AG09319 (cell line): ENCODE data around the gene FBXO44.

Experiments used
- DNase-seq: peaks from one replicate; pipeline ENCODE4 v3.0.0-alpha.2; 2010; ENCODE audit warnings: low read depth; ENCODE audit errors: extremely low read depth
- CTCF ChIP-seq: IDR thresholded peaks from 2 replicates; pipeline ENCODE4 v1.5.1; 2011; ENCODE audit warnings: low read depth, mild to moderate bottlenecking, inconsistent platforms, low read length, moderate library complexity

FBXO44 gene

GRCh38 chr1:11640944-11641343 lies 13.7 kb upstream of the FBXO44 start:
- no peak for TF ChIP-seq CTCF
- DNase-seq, result no peak

GRCh38 chr1:11641776-11642305 lies 12.8 kb upstream of the FBXO44 start:
- no peak for DNase-seq
- no peak for TF ChIP-seq CTCF

GRCh38 chr1:11642418-11643017 lies 12.2 kb upstream of the FBXO44 start:
- TF ChIP-seq CTCF, result peak; percentile 97
- DNase-seq, result peak; percentile 15

- no peak for DNase-seq
- TF ChIP-seq CTCF, result no peak
Measured at GRCh38 chr1:11643782-11644181, 10.9 kb upstream of the FBXO44 start.

- no peak for TF ChIP-seq CTCF
- DNase-seq, result no peak
Measured at GRCh38 chr1:11645270-11645669, 9.4 kb upstream of the FBXO44 start.

- peak; percentile 86 for TF ChIP-seq CTCF
- DNase-seq, result peak; percentile 32
Measured at GRCh38 chr1:11645670-11646265, 8.9 kb upstream of the FBXO44 start.

GRCh38 chr1:11646317-11646716 lies 8.4 kb upstream of the FBXO44 start:
- no peak for DNase-seq
- no peak for TF ChIP-seq CTCF
